Measurements from ENCODE around the gene TEC. TPM values are rescaled to one million over a fixed set of nuclear protein-coding genes. Genes with fewer than 3 reads are reported as not detected.

TEC gene
- total and polyA plus RNA-seq, 9 of the 15 experiments (the other 6 are each of a cell fraction or from before 2014, with no cell fraction given), result 5.3 to 14.7 (median 8.8) TPM

- intact Hi-C loops (cut with micrococcal nuclease), result no loop called here
- in situ Hi-C loops (cut with MboI), result no loop called here
- H3K27ac ChIP-seq (ENCODE audit: extremely low read depth, low read depth, low read length), result peak overlapping the region; percentile 83; the same call in 2 of the 3 replicates
- no peaks in the 10 kb centered on the region for H3K27me3 ChIP-seq (ENCODE audit: control insufficient read depth in 2 of 2, insufficient read depth in 2 of 2, low read length in 2 of 2)
- peaks cover 73% of the 10 kb centered on the region for H3K79me2 ChIP-seq (ENCODE audit: control insufficient read depth, insufficient read depth, low read length)
- ChIA-PET POLR2A (interaction anchor here (1.4 to 1.7 kb wide), 3 partner anchors 10 to 32 kb away, joined by 3 to 7 read pairs (median 4); no protein-coding TSS in a partner anchor), CTCF (ENCODE audit: low intra/inter-chr PET ratio) (no interaction called here)
- no peak overlapping the region for H3K4me3 ChIP-seq
- no peak overlapping the region for H3K9ac ChIP-seq (ENCODE audit: insufficient read depth in 1 of 2, low read depth in 2 of 2, low read length in 2 of 2)
- no peaks in the 10 kb centered on the region for H3K36me3 ChIP-seq (ENCODE audit: control insufficient read depth, insufficient read depth, low read length)
- TF ChIP-seq ETV6 (IDR thresholded peaks at IDR 0.05; ENCODE audit: borderline replicate concordance in 1 of 2, low read depth in 2 of 2, low read length in 1 of 2) (peak in 1 of 2 experiments; percentile 29; a peak in 1 of 4 replicates), ETV6 (CRISPR knock-in tag; IDR thresholded peaks at IDR 0.05; ENCODE audit: borderline replicate concordance) (no peak), RAD21 (CRISPR knock-in tag; conservative IDR thresholded peaks at IDR 0.05 in 1 of 2, IDR thresholded peaks at IDR 0.05 in 1 of 2) (0 out of 4 replicates have a peak, but pooled peaks of 1 of the 2 experiments have one; percentile 19), ATF1 (CRISPR knock-in tag; IDR thresholded peaks at IDR 0.05) (no peak), ATF1 (tag; IDR thresholded peaks at IDR 0.05) (no peak), ZNF395 (CRISPR knock-in tag; IDR thresholded peaks at IDR 0.05) (0 out of 2 replicates have a peak, but pooled peaks have one; percentile 4)
- no peak overlapping the region for H2AFZ ChIP-seq (ENCODE audit: low read depth, low read length)
- H3K4me1 ChIP-seq (replicated peaks in 1 of 2; ENCODE audit: control insufficient read depth in 2 of 2, insufficient read depth in 2 of 2, low read length in 2 of 2), result peaks cover 0 to 26% of the 10 kb centered on the region in 2 experiments; a peak in 4 of 5 replicates
- no TSS peak for BruUV-seq (replicated peaks)
- H4K20me1 ChIP-seq (replicated peaks; ENCODE audit: control insufficient read depth, insufficient read depth, low read length), result no peaks in the 10 kb centered on the region
- no peaks in the 10 kb centered on the region for H3K9me1 ChIP-seq (ENCODE audit: control insufficient read depth, insufficient read depth, low read length)
- no peak overlapping the region for H3K4me2 ChIP-seq (ENCODE audit: insufficient read depth, low read length)
- ATAC-seq (no peak), FAIRE-seq (no peak), DNase-seq (ENCODE audit: extremely low read depth in 1 of 4, low spot score in 3 of 4) (no peak)
- no peaks in the 10 kb centered on the region for H3K9me3 ChIP-seq (replicated peaks; ENCODE audit: control insufficient read depth, insufficient read depth, low read depth, low read length)
Measured at GRCh38 chr4:48210966-48211328, 58.7 kb downstream of the TEC start.

Measured in K562 (cell line).